DOHH2 (cell line): Measurements from ENCODE around the gene FRRS1L.

ENCODE experiments used
- H3F3A ChIP-seq: fragments of 200-600 bp; sonication (generic), shearing (Covaris generic); 2 replicates; pipeline ENCODE4 v1.6.0; 2016; ENCODE audit warnings: antibody characterized with exemption, mild to moderate bottlenecking; ENCODE audit not compliant: control insufficient read depth, insufficient read depth
- H3K27ac ChIP-seq: fragments of 200-600 bp; sonication (generic); 2 replicates; pipeline ENCODE4 v1.5.1; 2014; ENCODE audit warnings: low read depth, mild to moderate bottlenecking, low read length, moderate library complexity
- H3K27me3 ChIP-seq: fragments of 200-600 bp; sonication (generic); 2 replicates; pipeline ENCODE4 v1.6.1; 2014; ENCODE audit warnings: mild to moderate bottlenecking, low read length, mixed read lengths; ENCODE audit not compliant: control insufficient read depth
- H3K36me3 ChIP-seq: fragments of 200-600 bp; sonication (generic); 2 replicates; pipeline ENCODE4 v1.6.1; 2014; ENCODE audit warnings: mild to moderate bottlenecking, low read length, moderate library complexity, mixed read lengths; ENCODE audit not compliant: control insufficient read depth
- H3K4me1 ChIP-seq: fragments of 200-600 bp; sonication (generic); 2 replicates; pipeline ENCODE4 v1.6.1; 2014; ENCODE audit warnings: mild to moderate bottlenecking, low read length, mixed read lengths; ENCODE audit not compliant: control insufficient read depth
- H3K4me2 ChIP-seq: fragments of 200-600 bp; sonication (generic); 2 replicates; pipeline ENCODE4 v1.6.0; 2014; ENCODE audit warnings: mild to moderate bottlenecking, low read length, moderate library complexity
- H3K4me3 ChIP-seq: fragments of 200-600 bp; sonication (generic); 2 replicates; pipeline ENCODE4 v1.5.1; 2014; ENCODE audit warnings: mild to moderate bottlenecking, low read length, mixed read lengths
- H3K79me2 ChIP-seq: fragments of 200-600 bp; sonication (generic); 2 replicates; pipeline ENCODE4 v1.6.1; 2014; ENCODE audit warnings: mild to moderate bottlenecking, low read length, mixed read lengths; ENCODE audit not compliant: control insufficient read depth
- H3K9me2 ChIP-seq: fragments of 200-600 bp; sonication (generic); replicated peaks from 2 replicates; pipeline ENCODE4 v1.6.1; 2014; ENCODE audit warnings: mild to moderate bottlenecking, low read length, mixed read lengths; ENCODE audit not compliant: control insufficient read depth
- H3K9me3 ChIP-seq: fragments of 200-600 bp; sonication (generic); 2 replicates; pipeline ENCODE4 v1.6.1; 2014; ENCODE audit warnings: antibody characterized with exemption, low read length, mixed read lengths; ENCODE audit not compliant: control insufficient read depth, insufficient read depth
- H4K20me1 ChIP-seq: fragments of 200-600 bp; sonication (generic); 2 replicates; pipeline ENCODE4 v1.6.0; 2014; ENCODE audit warnings: low read depth, mild to moderate bottlenecking, antibody characterized with exemption, low read length, moderate library complexity; ENCODE audit not compliant: control insufficient read depth, insufficient read depth
- EZH2phosphoT487 ChIP-seq: fragments of 200-600 bp; sonication (generic); IDR thresholded peaks from 2 replicates; pipeline ENCODE4 v1.6.1; 2017; ENCODE audit warnings: borderline replicate concordance, mild to moderate bottlenecking, antibody characterized with exemption, low read length, moderate library complexity, mixed read lengths
- TF ChIP-seq, protein P1 (sequence below): fragments of 200-600 bp; sonication (generic); IDR thresholded peaks from one replicate; pipeline ENCODE4 v1.5.1; 2014; ENCODE audit warnings: antibody characterized with exemption, mild to moderate bottlenecking, low read depth, low read length; ENCODE audit not compliant: poor library complexity, severe bottlenecking

Gene FRRS1L, protein sequence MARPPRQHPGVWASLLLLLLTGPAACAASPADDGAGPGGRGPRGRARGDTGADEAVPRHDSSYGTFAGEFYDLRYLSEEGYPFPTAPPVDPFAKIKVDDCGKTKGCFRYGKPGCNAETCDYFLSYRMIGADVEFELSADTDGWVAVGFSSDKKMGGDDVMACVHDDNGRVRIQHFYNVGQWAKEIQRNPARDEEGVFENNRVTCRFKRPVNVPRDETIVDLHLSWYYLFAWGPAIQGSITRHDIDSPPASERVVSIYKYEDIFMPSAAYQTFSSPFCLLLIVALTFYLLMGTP

DNA sequence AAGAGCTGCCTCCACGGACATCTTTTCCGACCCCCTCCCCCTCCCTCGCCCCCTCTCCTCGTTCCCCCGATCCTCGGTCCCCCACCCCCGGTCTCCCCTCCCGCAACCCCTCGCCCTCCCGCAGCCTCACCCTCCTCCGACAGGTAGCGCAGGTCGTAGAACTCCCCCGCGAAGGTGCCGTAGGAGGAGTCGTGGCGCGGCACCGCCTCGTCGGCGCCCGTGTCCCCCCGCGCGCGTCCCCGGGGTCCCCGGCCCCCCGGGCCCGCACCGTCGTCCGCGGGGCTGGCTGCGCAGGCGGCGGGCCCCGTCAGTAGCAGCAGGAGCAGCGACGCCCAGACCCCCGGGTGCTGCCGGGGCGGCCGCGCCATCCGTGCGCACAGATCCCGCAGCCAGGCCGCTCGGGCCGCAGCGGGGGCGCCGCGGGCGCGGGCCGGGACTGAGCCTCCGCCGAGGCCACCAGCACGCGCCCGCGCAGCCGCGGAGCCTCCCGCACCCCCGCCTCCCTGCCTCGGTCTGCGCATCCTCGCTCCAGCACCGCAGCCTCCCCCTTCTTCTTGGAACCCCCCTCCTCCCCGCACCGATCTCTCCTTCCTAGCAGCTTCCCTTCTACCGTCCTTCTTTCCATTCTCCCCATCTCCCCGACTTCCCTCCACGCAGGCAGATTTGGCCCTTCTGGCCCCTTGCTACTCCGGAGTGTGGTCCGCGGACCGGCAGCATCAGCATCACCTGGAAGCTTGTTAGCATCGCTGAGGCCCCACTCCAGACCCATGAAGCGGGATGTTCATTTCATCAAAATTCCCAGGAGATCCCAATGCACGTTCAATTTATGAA, at the start of gene FRRS1L:
TSS of gene FRRS1L (minus strand) at position 479 of the 831 bp plus-strand sequence. CDS start at position 368, 111 bp downstream.
- Histone ChIP-seq H3K27ac (no peak within 1 kb of the TSS), H3F3A (no peaks in the 10 kb centered on the region), H3K36me3 (no peaks in the 10 kb centered on the region), H3K4me1 (peaks cover 6% of the 10 kb centered on the region), H3K4me3 (no peak within 1 kb of the TSS), H3K4me2 (no peak within 1 kb of the TSS), H3K9me2 (no peaks in the 10 kb centered on the region), H3K79me2 (no peaks in the 10 kb centered on the region), H3K27me3 (no peaks in the 10 kb centered on the region), H4K20me1 (no peaks in the 10 kb centered on the region), H3K9me3 (no peaks in the 10 kb centered on the region)
- TF ChIP-seq EZH2phosphoT487 = no peak
- TF ChIP-seq, protein P1, sequence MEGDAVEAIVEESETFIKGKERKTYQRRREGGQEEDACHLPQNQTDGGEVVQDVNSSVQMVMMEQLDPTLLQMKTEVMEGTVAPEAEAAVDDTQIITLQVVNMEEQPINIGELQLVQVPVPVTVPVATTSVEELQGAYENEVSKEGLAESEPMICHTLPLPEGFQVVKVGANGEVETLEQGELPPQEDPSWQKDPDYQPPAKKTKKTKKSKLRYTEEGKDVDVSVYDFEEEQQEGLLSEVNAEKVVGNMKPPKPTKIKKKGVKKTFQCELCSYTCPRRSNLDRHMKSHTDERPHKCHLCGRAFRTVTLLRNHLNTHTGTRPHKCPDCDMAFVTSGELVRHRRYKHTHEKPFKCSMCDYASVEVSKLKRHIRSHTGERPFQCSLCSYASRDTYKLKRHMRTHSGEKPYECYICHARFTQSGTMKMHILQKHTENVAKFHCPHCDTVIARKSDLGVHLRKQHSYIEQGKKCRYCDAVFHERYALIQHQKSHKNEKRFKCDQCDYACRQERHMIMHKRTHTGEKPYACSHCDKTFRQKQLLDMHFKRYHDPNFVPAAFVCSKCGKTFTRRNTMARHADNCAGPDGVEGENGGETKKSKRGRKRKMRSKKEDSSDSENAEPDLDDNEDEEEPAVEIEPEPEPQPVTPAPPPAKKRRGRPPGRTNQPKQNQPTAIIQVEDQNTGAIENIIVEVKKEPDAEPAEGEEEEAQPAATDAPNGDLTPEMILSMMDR = no peak

DNA sequence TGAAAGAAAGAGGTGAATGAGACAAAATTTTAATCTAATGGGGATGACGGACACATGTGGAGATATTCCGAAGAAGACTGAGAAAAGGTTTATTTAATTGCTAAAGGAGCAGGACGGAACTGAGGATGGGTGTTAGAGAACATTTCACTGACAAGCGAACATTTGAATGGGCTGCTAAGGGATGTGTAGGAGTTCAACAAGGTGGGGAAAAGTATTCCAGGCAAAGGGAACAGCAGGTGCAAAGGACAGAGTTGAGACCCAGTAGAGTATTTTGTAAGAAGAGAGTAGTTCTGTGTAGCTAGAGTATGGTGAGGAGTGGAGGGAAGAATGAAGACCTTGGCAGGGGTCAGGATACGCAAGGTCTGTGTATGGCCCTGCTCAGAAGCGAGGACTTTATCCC, 47.4 kb upstream of the FRRS1L start:
- no peak overlapping the region for H3K4me3 ChIP-seq
- no peaks in the 10 kb centered on the region for H4K20me1 ChIP-seq
- H3K27ac ChIP-seq = no peak overlapping the region
- H3K79me2 ChIP-seq = no peaks in the 10 kb centered on the region
- H3K9me3 ChIP-seq = no peaks in the 10 kb centered on the region
- H3K4me2 ChIP-seq = no peak overlapping the region
- no peak for TF ChIP-seq EZH2phosphoT487
- TF ChIP-seq, protein P1 = no peak
- H3F3A ChIP-seq = no peaks in the 10 kb centered on the region
- 0 out of 2 replicates have a peak, but pooled peaks cover 3% of the 10 kb centered on the region for H3K27me3 ChIP-seq
- H3K4me1 ChIP-seq = no peaks in the 10 kb centered on the region
- H3K9me2 ChIP-seq = no peaks in the 10 kb centered on the region
- no peaks in the 10 kb centered on the region for H3K36me3 ChIP-seq

DNA sequence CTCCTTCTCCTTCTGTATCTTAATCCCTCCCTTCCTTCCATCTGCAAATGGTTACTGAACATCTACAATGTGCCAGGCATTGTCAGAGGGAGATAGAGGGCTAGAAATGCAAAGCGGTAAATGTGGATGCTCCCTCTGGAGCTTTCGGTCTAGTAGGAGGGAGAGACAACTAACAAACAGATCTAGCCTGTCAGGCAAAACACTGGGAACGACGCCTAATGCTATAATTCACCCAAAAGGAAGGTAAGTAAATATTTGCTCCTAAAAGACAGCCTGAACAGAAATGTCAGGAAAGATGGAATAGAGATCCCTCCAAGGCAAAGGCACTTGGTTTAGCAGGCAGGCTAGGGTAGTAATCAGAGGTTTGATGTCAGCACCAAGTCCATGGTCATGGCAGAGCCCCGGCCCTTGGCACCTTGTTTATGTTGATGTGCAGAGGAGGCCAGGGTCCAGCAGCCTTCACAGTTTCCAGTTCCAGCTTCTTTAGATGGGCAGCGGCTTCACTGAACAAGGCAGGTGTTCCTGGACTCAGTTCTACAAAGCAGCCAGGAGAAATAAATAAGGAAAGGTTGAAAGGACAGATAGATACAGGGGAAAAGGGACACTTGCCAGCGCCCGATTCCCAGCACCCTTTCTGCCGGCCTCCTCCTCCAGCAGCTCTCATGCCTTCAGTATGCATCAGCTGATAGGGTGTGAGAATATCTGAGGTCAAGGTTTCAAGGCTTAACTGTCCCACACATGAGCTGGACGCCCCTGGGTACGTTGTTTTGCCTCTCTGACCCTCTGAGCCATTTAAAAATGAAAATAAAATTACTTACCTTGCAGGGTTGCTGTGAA, 46.5 kb upstream of the FRRS1L start:
- Histone ChIP-seq H3K4me2 (no peak overlapping the region), H4K20me1 (no peaks in the 10 kb centered on the region)

More for the DNA sequence above, 46.5 kb upstream of the FRRS1L start:
- Histone ChIP-seq H3K27me3 (0 out of 2 replicates have a peak, but pooled peaks cover 3% of the 10 kb centered on the region), H3K27ac (no peak overlapping the region), H3K79me2 (no peaks in the 10 kb centered on the region), H3K36me3 (no peaks in the 10 kb centered on the region), H3K4me1 (no peaks in the 10 kb centered on the region), H3F3A (no peaks in the 10 kb centered on the region), H3K4me3 (no peak overlapping the region), H3K9me3 (no peaks in the 10 kb centered on the region), H3K9me2 (no peaks in the 10 kb centered on the region)
- no peak for TF ChIP-seq EZH2phosphoT487
- TF ChIP-seq, protein P1 = no peak
